Measurements from ENCODE around the gene TNNI3K.

The TNNI3K gene

DNA sequence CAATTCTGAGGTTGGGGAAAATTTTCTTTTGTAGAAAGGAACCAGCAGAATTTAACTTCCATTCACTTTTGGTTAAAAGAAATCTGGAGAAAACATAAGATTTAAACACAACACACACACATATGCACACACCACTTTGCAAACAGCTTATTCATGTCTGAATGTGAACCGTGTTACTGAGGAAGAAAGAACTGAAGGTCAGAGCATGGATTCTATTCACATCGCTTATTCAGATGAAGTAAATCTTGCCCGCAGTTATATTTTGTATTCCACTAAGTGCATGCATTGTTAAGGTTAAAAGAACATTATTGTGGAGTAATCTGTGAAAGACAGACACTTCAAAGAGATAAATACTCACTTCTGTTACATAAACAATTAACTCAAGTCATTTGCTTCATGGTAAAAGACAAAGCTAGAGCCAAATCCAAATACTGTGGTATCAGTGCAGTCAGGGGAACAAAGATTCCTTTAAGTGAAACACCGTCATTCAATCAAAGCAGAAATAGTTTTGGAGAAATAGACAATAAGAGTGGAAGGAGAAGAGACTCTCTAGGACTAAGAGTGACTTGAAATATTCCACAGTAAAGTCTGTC, 195.3 kb downstream of the TNNI3K start:
- Histone ChIP-seq H3K79me2 (no peaks in the 10 kb centered on the region), H3K4me1 (no peaks in the 10 kb centered on the region), H3K9ac (no peak overlapping the region), H3K36me3 (ENCODE audit: control insufficient read depth, insufficient read depth, low read length) (no peaks in the 10 kb centered on the region), H3K9me3 (ENCODE audit: control insufficient read depth, low read length) (no peaks in the 10 kb centered on the region), H3K4me2 (ENCODE audit: low read length) (no peak overlapping the region), H2AFZ (no peak overlapping the region), H3K27ac (no peak overlapping the region), H3K4me3 (ENCODE audit: low read depth, low read length) (no peak overlapping the region), H3K27me3 (ENCODE audit: control insufficient read depth, insufficient read depth, low read length) (no peaks in the 10 kb centered on the region)
- TF ChIP-seq, protein P1, sequence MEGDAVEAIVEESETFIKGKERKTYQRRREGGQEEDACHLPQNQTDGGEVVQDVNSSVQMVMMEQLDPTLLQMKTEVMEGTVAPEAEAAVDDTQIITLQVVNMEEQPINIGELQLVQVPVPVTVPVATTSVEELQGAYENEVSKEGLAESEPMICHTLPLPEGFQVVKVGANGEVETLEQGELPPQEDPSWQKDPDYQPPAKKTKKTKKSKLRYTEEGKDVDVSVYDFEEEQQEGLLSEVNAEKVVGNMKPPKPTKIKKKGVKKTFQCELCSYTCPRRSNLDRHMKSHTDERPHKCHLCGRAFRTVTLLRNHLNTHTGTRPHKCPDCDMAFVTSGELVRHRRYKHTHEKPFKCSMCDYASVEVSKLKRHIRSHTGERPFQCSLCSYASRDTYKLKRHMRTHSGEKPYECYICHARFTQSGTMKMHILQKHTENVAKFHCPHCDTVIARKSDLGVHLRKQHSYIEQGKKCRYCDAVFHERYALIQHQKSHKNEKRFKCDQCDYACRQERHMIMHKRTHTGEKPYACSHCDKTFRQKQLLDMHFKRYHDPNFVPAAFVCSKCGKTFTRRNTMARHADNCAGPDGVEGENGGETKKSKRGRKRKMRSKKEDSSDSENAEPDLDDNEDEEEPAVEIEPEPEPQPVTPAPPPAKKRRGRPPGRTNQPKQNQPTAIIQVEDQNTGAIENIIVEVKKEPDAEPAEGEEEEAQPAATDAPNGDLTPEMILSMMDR (IDR thresholded peaks at IDR 0.05): no peak

DNA sequence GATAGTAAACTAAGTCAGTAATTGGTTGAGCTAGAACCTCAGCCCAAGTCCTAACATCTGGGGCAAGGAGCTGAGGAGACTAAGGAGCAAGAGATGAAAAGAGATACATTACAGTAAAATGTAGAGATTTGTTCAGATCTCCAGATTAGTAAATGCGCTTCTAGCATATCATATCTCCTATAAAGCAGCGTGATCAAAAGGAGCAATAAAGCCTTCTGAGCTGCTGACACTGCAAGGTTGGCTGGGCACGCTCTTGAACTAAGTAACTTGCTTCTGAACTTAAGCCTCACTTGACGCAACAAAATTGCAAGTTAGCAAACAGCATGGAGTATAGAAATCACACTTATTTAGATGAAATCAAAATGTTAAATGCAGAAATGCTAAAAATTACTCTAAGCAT, 196.3 kb downstream of the TNNI3K start:
- TF ChIP-seq, protein P1 (IDR thresholded peaks at IDR 0.05): no peak
- no peaks in the 10 kb centered on the region for H3K36me3 ChIP-seq (ENCODE audit: control insufficient read depth, insufficient read depth, low read length)
- H3K4me1 ChIP-seq: no peaks in the 10 kb centered on the region
- H3K9me3 ChIP-seq (ENCODE audit: control insufficient read depth, low read length): no peaks in the 10 kb centered on the region
- no peak overlapping the region for H2AFZ ChIP-seq
- no peak overlapping the region for H3K27ac ChIP-seq
- H3K4me2 ChIP-seq (ENCODE audit: low read length): no peak overlapping the region
- H3K9ac ChIP-seq: no peak overlapping the region
- H3K79me2 ChIP-seq: no peaks in the 10 kb centered on the region
- H3K4me3 ChIP-seq (ENCODE audit: low read depth, low read length): no peak overlapping the region
- H3K27me3 ChIP-seq (ENCODE audit: control insufficient read depth, insufficient read depth, low read length): no peaks in the 10 kb centered on the region

DNA sequence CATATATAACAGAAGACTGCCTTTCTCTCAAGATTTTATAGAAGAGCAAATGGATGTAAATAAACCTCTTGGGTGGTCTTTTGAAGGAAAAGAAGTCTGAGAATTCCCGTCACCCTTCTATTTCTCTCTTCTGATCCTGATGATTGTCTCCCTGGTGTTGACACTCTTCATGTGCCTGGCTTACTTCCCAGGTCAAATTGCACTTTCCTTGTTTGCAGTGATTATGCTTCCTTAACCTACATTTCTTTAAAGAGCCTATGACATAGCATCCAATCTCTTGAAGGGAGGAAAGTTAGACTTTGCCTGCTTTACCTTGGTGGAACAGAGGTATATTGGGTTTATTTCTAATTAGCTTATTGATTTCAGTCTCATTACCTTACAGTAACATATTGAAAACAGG, 197.1 kb downstream of the TNNI3K start:
- Histone ChIP-seq H3K9me3 (ENCODE audit: control insufficient read depth, low read length) (no peaks in the 10 kb centered on the region), H3K4me1 (no peaks in the 10 kb centered on the region), H3K4me3 (ENCODE audit: low read depth, low read length) (no peak overlapping the region), H2AFZ (no peak overlapping the region), H3K9ac (no peak overlapping the region), H3K4me2 (ENCODE audit: low read length) (no peak overlapping the region), H3K27ac (no peak overlapping the region), H3K36me3 (ENCODE audit: control insufficient read depth, insufficient read depth, low read length) (no peaks in the 10 kb centered on the region), H3K79me2 (no peaks in the 10 kb centered on the region), H3K27me3 (ENCODE audit: control insufficient read depth, insufficient read depth, low read length) (no peaks in the 10 kb centered on the region)
- TF ChIP-seq, protein P1 (IDR thresholded peaks at IDR 0.05): no peak

DNA sequence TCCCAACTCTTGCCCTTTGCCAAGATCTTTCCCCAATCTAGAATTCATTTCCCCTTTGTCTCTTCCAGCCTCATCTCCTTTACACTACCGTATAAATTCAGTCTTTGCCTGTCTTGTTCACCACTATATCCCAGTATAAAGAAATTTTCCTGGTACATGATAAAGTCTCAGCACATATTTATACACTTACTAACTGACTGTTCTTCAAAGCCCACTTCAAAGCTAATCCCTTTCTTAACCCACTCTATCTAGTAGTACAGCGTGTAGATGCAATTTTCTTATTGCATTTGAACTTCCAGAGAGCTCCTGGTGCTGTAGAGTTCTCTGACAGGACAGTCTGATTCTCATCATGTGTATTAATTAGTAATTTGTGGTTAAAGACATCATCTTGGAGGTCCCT, 199.1 kb downstream of the TNNI3K start:
- Histone ChIP-seq H3K27me3 (ENCODE audit: control insufficient read depth, insufficient read depth, low read length) (no peaks in the 10 kb centered on the region), H3K4me1 (no peaks in the 10 kb centered on the region), H2AFZ (no peak overlapping the region), H3K27ac (no peak overlapping the region), H3K36me3 (ENCODE audit: control insufficient read depth, insufficient read depth, low read length) (no peaks in the 10 kb centered on the region), H3K79me2 (no peaks in the 10 kb centered on the region), H3K4me3 (ENCODE audit: low read depth, low read length) (no peak overlapping the region), H3K9me3 (ENCODE audit: control insufficient read depth, low read length) (no peaks in the 10 kb centered on the region), H3K9ac (no peak overlapping the region), H3K4me2 (ENCODE audit: low read length) (no peak overlapping the region)
- TF ChIP-seq, protein P1 (IDR thresholded peaks at IDR 0.05): no peak

DNA sequence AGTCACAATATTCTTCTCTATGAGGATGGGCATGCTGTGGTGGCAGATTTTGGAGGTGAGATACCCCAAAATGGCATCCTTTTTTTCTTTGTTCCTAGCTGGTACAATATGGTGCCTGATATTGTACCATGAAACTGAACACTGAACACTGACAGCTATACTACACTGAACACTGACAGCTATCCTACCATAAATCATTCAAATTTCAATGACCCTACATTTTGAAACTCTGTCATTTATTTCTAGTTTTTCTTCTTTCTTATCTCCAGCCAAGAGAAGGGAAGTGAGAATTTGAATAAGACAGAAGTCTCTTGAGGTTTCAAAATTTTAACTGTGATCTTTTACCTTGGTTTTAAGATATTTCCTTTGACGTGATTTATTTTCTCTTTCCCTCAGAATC, 200.9 kb downstream of the TNNI3K start:
- Histone ChIP-seq H3K36me3 (ENCODE audit: control insufficient read depth, insufficient read depth, low read length) (no peaks in the 10 kb centered on the region), H3K4me1 (no peaks in the 10 kb centered on the region), H3K27ac (no peak overlapping the region), H3K9ac (no peak overlapping the region), H3K9me3 (ENCODE audit: control insufficient read depth, low read length) (no peaks in the 10 kb centered on the region), H3K4me3 (ENCODE audit: low read depth, low read length) (no peak overlapping the region), H2AFZ (no peak overlapping the region), H3K79me2 (no peaks in the 10 kb centered on the region), H3K27me3 (ENCODE audit: control insufficient read depth, insufficient read depth, low read length) (no peaks in the 10 kb centered on the region), H3K4me2 (ENCODE audit: low read length) (no peak overlapping the region)
- TF ChIP-seq, protein P1 (IDR thresholded peaks at IDR 0.05): no peak
